Activated CD4-positive, alpha-beta T cell treated with anti-CD3 and anti-CD28 coated beads, Interleukin-2, amount 50 U/mL, for 16 hours (primary cell): ENCODE measurements around the gene SLC48A1.

ENCODE experiments used
- DNase-seq: peaks from one replicate; pipeline ENCODE4 v3.0.0-alpha.2; 2020

SLC48A1 gene

GRCh38 chr12:47744778-47745436, 28.1 kb upstream of the SLC48A1 start:
- DNase-seq, result no peak

- no peak for DNase-seq
Measured at GRCh38 chr12:47745485-47746041, 27.5 kb upstream of the SLC48A1 start.

- no peak for DNase-seq
Measured at GRCh38 chr12:47746073-47746472, 27.0 kb upstream of the SLC48A1 start.

- no peak for DNase-seq
Measured at GRCh38 chr12:47746523-47746922, 26.5 kb upstream of the SLC48A1 start.

- no peak for DNase-seq
Measured at GRCh38 chr12:47747126-47747525, 25.9 kb upstream of the SLC48A1 start.

- DNase-seq, result no peak
Measured at GRCh38 chr12:47747596-47748506, 25.2 kb upstream of the SLC48A1 start.

GRCh38 chr12:47748507-47748828, 24.6 kb upstream of the SLC48A1 start:
- no peak for DNase-seq

GRCh38 chr12:47748899-47749298, 24.1 kb upstream of the SLC48A1 start:
- DNase-seq, result no peak

GRCh38 chr12:47750229-47750798, 22.7 kb upstream of the SLC48A1 start:
- DNase-seq, result no peak

- DNase-seq, result no peak
Measured at GRCh38 chr12:47750916-47751470, 22.0 kb upstream of the SLC48A1 start.

GRCh38 chr12:47751561-47751960, 21.5 kb upstream of the SLC48A1 start:
- no peak for DNase-seq

GRCh38 chr12:47752121-47752520, 20.9 kb upstream of the SLC48A1 start:
- no peak for DNase-seq

GRCh38 chr12:47752552-47752951, 20.5 kb upstream of the SLC48A1 start:
- no peak for DNase-seq

GRCh38 chr12:47753021-47754001, 19.7 kb upstream of the SLC48A1 start:
- DNase-seq, result no peak

- DNase-seq, result no peak
Measured at GRCh38 chr12:47754126-47754525, 18.9 kb upstream of the SLC48A1 start.

GRCh38 chr12:47754881-47755280, 18.2 kb upstream of the SLC48A1 start:
- DNase-seq, result no peak

GRCh38 chr12:47755655-47756562, 17.1 kb upstream of the SLC48A1 start:
- peak; percentile 61 for DNase-seq

GRCh38 chr12:47757364-47757839, 15.6 kb upstream of the SLC48A1 start:
- no peak for DNase-seq

GRCh38 chr12:47757840-47758583, 15.0 kb upstream of the SLC48A1 start:
- no peak for DNase-seq

GRCh38 chr12:47758584-47758833, 14.5 kb upstream of the SLC48A1 start:
- DNase-seq, result no peak
